K562 treated with DMSO at 1 percent for 4 hours (cell line): ENCODE results near the gene ZNF365. TPM values are rescaled to one million over a fixed set of nuclear protein-coding genes. Genes with fewer than 3 reads are reported as not detected.

Experiments
- total RNA-seq: library from RNA; unstranded; fragments of 300-600 nt; gene quantifications from 2 replicates; pipeline ENCODE4 v1.2.3, GENCODE V29; 2022; ENCODE audit not compliant: insufficient read depth

ZNF365 gene, protein sequence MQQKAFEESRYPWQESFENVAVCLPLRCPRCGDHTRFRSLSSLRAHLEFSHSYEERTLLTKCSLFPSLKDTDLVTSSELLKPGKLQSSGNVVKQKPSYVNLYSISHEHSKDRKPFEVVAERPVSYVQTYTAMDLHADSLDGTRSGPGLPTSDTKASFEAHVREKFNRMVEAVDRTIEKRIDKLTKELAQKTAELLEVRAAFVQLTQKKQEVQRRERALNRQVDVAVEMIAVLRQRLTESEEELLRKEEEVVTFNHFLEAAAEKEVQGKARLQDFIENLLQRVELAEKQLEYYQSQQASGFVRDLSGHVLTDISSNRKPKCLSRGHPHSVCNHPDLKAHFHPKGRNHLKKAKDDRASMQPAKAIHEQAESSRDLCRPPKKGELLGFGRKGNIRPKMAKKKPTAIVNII
- not detected in 2 replicates for total RNA-seq

DNA sequence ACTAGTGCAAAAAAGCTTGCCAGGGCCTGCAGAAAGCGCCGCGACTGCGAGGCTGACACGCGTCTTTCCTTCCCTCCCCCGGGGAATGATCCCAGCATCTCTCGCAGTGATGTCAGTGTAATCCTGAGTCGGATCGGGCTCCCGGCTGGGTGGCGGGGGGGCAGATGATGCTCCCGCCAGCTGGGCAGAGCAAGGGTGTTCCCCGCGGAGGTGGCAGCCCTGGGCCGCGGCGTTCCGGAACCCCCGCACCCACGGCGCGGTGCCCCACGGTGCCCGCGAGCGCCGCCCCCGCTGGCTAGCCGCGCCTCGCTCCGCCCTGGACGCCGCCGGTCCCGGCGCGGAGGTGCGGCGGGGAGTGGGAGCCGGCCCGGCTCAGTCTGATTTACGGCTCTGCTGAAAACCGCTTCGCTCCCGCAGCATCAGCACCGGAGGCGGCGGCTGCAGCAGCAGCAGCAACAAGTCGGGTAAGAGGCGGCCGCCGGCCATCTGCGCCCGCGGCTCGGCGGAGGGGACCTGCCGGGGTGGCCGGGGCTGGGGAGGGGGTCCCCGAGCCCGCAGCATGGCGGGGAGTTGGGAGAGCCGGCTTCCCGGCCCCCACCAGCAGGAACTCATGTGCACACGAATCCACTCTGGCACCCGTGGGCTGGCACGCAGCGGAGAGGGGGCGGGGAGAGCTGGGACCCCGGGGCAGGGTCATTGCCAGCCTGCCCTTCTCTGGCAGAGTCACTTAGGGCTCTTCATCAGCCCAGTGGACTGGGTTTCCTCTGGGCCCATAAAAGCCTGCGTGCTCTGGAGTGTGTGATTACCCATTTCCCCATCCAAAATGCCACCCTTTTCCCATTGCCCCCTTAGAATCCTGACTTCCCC lies at the start of gene ZNF365:
Gene ZNF365, plus strand, starts transcription at position 375 of the 867 bp plus-strand sequence. CDS start 1,825 bp downstream, outside the sequence.

Other genes with a start within 250 kb of the ZNF365 start
- not detected in 2 replicates for gene RTKN2, start 105.5 kb upstream of the ZNF365 start, total RNA-seq